Calu3 (cell line): ENCODE measurements around the gene SLC39A11. TPM values are rescaled to one million over a fixed set of nuclear protein-coding genes. Genes with fewer than 3 reads are reported as not detected.

ENCODE experiments used
- BruUV-seq: library from RNA; stranded (reverse); fragments of 400-500 nt; replicated peaks from 2 replicates; lab custom pipeline; 2021; lab: Mats Ljungman, UMichigan
- CTCF ChIA-PET: fragments of 300-600 bp; sonication (Branson Sonifier 250); formaldehyde crosslinking; loops from one replicate; lab custom pipeline; 2022; ENCODE audit warnings: antibody characterized with exemption; lab: Charles Lee
- DNase-seq: peaks from one replicate; pipeline ENCODE4 v3.0.0; 2022
- H3K27ac Mint-ChIP-seq: one replicate; pipeline ENCODE4 v1.8.0; 2022; ENCODE audit warnings: mixed read lengths; ENCODE audit not compliant: unreplicated experiment
- H3K27me3 Mint-ChIP-seq: one replicate; pipeline ENCODE4 v1.8.0; 2022; ENCODE audit warnings: mixed read lengths; ENCODE audit not compliant: unreplicated experiment
- H3K36me3 Mint-ChIP-seq: one replicate; pipeline ENCODE4 v1.8.0; 2022; ENCODE audit warnings: mild to moderate bottlenecking, moderate library complexity, mixed read lengths; ENCODE audit not compliant: insufficient read depth, unreplicated experiment
- H3K4me1 Mint-ChIP-seq: one replicate; pipeline ENCODE4 v1.8.0; 2022; ENCODE audit warnings: mild to moderate bottlenecking, low read depth, mixed read lengths; ENCODE audit not compliant: unreplicated experiment
- H3K4me3 Mint-ChIP-seq: one replicate; pipeline ENCODE4 v1.8.0; 2022; ENCODE audit warnings: mild to moderate bottlenecking, low read depth, moderate library complexity, mixed read lengths; ENCODE audit not compliant: unreplicated experiment
- H3K9me3 Mint-ChIP-seq: one replicate; pipeline ENCODE4 v1.8.0; 2022; ENCODE audit warnings: low read depth, mixed read lengths; ENCODE audit not compliant: unreplicated experiment
- CTCF ChIP-seq: fragments of 200-600 bp; IDR thresholded peaks from one replicate; pipeline ENCODE4 v1.8.0; 2022; ENCODE audit warnings: antibody characterized with exemption; ENCODE audit not compliant: unreplicated experiment
- intact Hi-C: fragments of 100-400 bp; cut with micrococcal nuclease; formaldehyde crosslinking; loops from one replicate; pipeline ENCODE4 v1.10.0; 2022; ENCODE audit not compliant: unreplicated experiment
- total RNA-seq: library from RNA; stranded (reverse); gene quantifications from 2 replicates; pipeline ENCODE4 v1.2.3, GENCODE V29; 2022

Gene SLC39A11
- total RNA-seq, 1 experiment from 2014 or later: 60.3 TPM

- CTCF ChIA-PET: no interaction called here
- intact Hi-C loops: no loop called here
- H3K4me1 Mint-ChIP-seq: no peaks in the 10 kb centered on the region
- no peaks in the 10 kb centered on the region for H3K36me3 Mint-ChIP-seq
- no peaks in the 10 kb centered on the region for H3K9me3 Mint-ChIP-seq
- no peak overlapping the region for H3K4me3 Mint-ChIP-seq
- no peak for DNase-seq
- no TSS peak for BruUV-seq
- no peak overlapping the region for H3K27ac Mint-ChIP-seq
- TF ChIP-seq CTCF: no peak
- H3K27me3 Mint-ChIP-seq: no peaks in the 10 kb centered on the region
Measured at GRCh38 chr17:73025041-73025560, 67.4 kb downstream of the SLC39A11 start.

GRCh38 chr17:73023759-73024158 lies 68.7 kb downstream of the SLC39A11 start:
- no peaks in the 10 kb centered on the region for H3K4me1 Mint-ChIP-seq
- H3K4me3 Mint-ChIP-seq: no peak overlapping the region
- CTCF ChIA-PET: no interaction called here
- peaks cover 2% of the 10 kb centered on the region for H3K9me3 Mint-ChIP-seq
- H3K36me3 Mint-ChIP-seq: no peaks in the 10 kb centered on the region
- DNase-seq: no peak
- intact Hi-C loops: no loop called here
- no peak overlapping the region for H3K27ac Mint-ChIP-seq
- no peak for TF ChIP-seq CTCF
- BruUV-seq: no TSS peak
- H3K27me3 Mint-ChIP-seq: no peaks in the 10 kb centered on the region

- no peaks in the 10 kb centered on the region for H3K4me1 Mint-ChIP-seq
- CTCF ChIA-PET: interaction anchor here (0.6 to 1.3 kb wide), 2 partner anchors 10 to 151 kb away, joined by 4 read pairs; no protein-coding TSS in a partner anchor
- DNase-seq: no peak
- H3K27ac Mint-ChIP-seq: no peak overlapping the region
- no peak for TF ChIP-seq CTCF
- no peak overlapping the region for H3K4me3 Mint-ChIP-seq
- H3K36me3 Mint-ChIP-seq: no peaks in the 10 kb centered on the region
- peaks cover 5% of the 10 kb centered on the region for H3K9me3 Mint-ChIP-seq
- no TSS peak for BruUV-seq
- intact Hi-C loops: no loop called here
- no peaks in the 10 kb centered on the region for H3K27me3 Mint-ChIP-seq
Measured at GRCh38 chr17:73022694-73023093, 69.8 kb downstream of the SLC39A11 start.

GRCh38 chr17:73021771-73022170 lies 70.7 kb downstream of the SLC39A11 start:
- TF ChIP-seq CTCF: no peak
- no peaks in the 10 kb centered on the region for H3K27me3 Mint-ChIP-seq
- no peak overlapping the region for H3K27ac Mint-ChIP-seq
- CTCF ChIA-PET: interaction anchor here (1.3 kb wide), 1 partner anchor 11 kb away, joined by 4 read pairs; no protein-coding TSS in a partner anchor
- peaks cover 5% of the 10 kb centered on the region for H3K9me3 Mint-ChIP-seq
- no peak for DNase-seq
- intact Hi-C loops: no loop called here
- H3K4me1 Mint-ChIP-seq: no peaks in the 10 kb centered on the region
- no peaks in the 10 kb centered on the region for H3K36me3 Mint-ChIP-seq
- no peak overlapping the region for H3K4me3 Mint-ChIP-seq
- no TSS peak for BruUV-seq
